Esophagus muscularis mucosa (tissue), 3 donors: ENCODE results near the gene RSRC1.

Experiments used
- CTCF ChIP-seq, 3 experiments: fragments of 200-600 bp in 2 of 3; fragments of 450-650 bp in 1 of 3; sonication (generic) in 2 of 3; IDR thresholded peaks; one replicate each; pipeline ENCODE4 v1.5.1; 2017 to 2019; ENCODE audit warnings: antibody characterized with exemption in 3 of 3, mild to moderate bottlenecking in 2 of 3, moderate library complexity in 1 of 3
- EP300 ChIP-seq: sonication (generic); formaldehyde crosslinking; IDR thresholded peaks from one replicate; pipeline ENCODE4 v1.6.1; 2017; ENCODE audit warnings: antibody characterized with exemption

GRCh38 chr3:158097081-158097592 is 12.8 kb upstream of the RSRC1 start:
- TF ChIP-seq CTCF (IDR thresholded peaks at IDR 0.05) = no peak
- no peak for TF ChIP-seq EP300
